ENCODE measurements around the gene TUBA3E. TPM values are rescaled to one million over a fixed set of nuclear protein-coding genes. Genes with fewer than 3 reads are reported as not detected.
A peak's percentile ranks its signal among the peaks of the same experiment; 100 is the strongest.
"Not testable (repeated sequence)": the region's sequence is repeated elsewhere in the genome, so short reads cannot be mapped to it uniquely, and the experiment has no call there.

TUBA3E gene
- total and polyA plus RNA-seq, 9 of the 15 experiments (the other 6 are each of a cell fraction or from before 2014, with no cell fraction given), result 0.09 to 0.30 (median 0.13) TPM; not detected in 3

DNA sequence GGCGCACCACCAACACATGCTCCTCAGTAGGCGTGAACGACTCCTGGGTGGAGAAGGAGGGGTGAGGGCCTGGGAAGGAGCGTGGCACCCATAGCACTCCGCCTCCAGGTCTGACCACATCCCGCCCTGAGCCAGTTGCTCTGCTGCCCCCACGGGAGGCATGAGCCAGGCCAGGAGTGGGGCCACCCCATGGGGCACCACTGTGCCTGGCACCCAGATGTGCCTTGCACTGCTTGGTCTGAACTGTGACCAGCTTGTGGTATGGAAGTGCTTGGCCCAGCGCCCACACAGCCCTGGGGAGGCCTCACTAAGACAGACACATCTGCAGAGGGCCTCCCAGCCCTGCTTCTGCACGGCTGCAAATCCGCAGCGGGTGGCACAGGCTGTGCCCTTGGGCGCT is 40.9 kb downstream of the TUBA3E start:
- H3K4me2 ChIP-seq (ENCODE audit: insufficient read depth, low read length); H3K79me2 ChIP-seq (ENCODE audit: control insufficient read depth, insufficient read depth, low read length); ATAC-seq; FAIRE-seq; in situ Hi-C loops (cut with MboI); H3K27me3 ChIP-seq (ENCODE audit: control insufficient read depth in 2 of 2, insufficient read depth in 2 of 2, low read length in 2 of 2); H3K9me1 ChIP-seq (ENCODE audit: control insufficient read depth, insufficient read depth, low read length); H2AFZ ChIP-seq (ENCODE audit: low read depth, low read length); H4K20me1 ChIP-seq (replicated peaks; ENCODE audit: control insufficient read depth, insufficient read depth, low read length); H3K4me3 ChIP-seq; BruUV-seq (replicated peaks); POLR2A ChIA-PET; H3K9me3 ChIP-seq (replicated peaks; ENCODE audit: control insufficient read depth, insufficient read depth, low read depth, low read length); CTCF ChIA-PET (ENCODE audit: low intra/inter-chr PET ratio); H3K27ac ChIP-seq (ENCODE audit: extremely low read depth, low read depth, low read length); DNase-seq (ENCODE audit: extremely low read depth in 1 of 4, low spot score in 3 of 4): not testable (repeated sequence)
- intact Hi-C loops (cut with micrococcal nuclease), result loop anchor here (2.0 kb wide), 1 partner anchor 175 kb away; no protein-coding TSS in a partner anchor
- 87% methylated on average over 9 of the region's 12 CpGs for WGBS (ENCODE audit: insufficient coverage, low coverage, missing lambda C conversion rate)
- Histone ChIP-seq H3K9ac (ENCODE audit: insufficient read depth in 1 of 2, low read depth in 2 of 2, low read length in 2 of 2) (peak overlapping the region in 1 of 2 experiments; percentile 28; a peak in 1 of 4 replicates), H3K36me3 (ENCODE audit: control insufficient read depth, insufficient read depth, low read length) (peaks cover 58% of the 10 kb centered on the region; the same call in 1 of the 3 replicates), H3K4me1 (replicated peaks in 1 of 2; ENCODE audit: control insufficient read depth in 2 of 2, insufficient read depth in 2 of 2, low read length in 2 of 2) (peaks cover 0 to 39% of the 10 kb centered on the region in 2 experiments; a peak in 3 of 5 replicates)
- TF ChIP-seq NFIC (IDR thresholded peaks at IDR 0.05) (peak; percentile 17; the same call in 1 of the 2 replicates), RBM22 (IDR thresholded peaks at IDR 0.05; ENCODE audit: low read depth, low read length, poor library complexity, severe bottlenecking) (peak; percentile 59), POLR2G (IDR thresholded peaks at IDR 0.05; ENCODE audit: low read depth, low read length) (peak; percentile 68)

DNA sequence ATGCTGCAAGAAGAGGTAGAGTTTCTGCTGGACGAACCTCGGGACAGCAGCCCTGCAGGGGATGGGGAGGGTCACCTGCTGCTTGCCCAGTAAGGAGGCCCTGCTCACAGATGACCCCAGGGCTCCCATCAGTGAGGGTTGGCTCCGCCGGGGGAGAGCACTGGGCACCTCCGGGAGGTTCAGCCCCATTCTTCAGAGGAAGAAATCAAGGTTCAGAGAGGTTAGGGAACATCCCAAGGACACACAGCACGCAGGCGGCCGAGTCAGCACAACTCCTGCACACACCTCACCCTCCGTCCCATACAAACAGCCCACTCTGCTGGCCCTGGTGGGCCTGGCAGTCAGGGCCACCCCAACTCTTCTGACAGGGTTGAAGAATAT is 41.6 kb downstream of the TUBA3E start:
- Histone ChIP-seq H3K9me1 (ENCODE audit: control insufficient read depth, insufficient read depth, low read length) (no peaks in the 10 kb centered on the region), H3K79me2 (ENCODE audit: control insufficient read depth, insufficient read depth, low read length) (no peaks in the 10 kb centered on the region), H3K4me1 (replicated peaks in 1 of 2; ENCODE audit: control insufficient read depth in 2 of 2, insufficient read depth in 2 of 2, low read length in 2 of 2) (peaks cover 0 to 32% of the 10 kb centered on the region in 2 experiments; a peak in 3 of 5 replicates), H3K27ac (ENCODE audit: extremely low read depth, low read depth, low read length) (no peak overlapping the region), H3K36me3 (ENCODE audit: control insufficient read depth, insufficient read depth, low read length) (peaks cover 64% of the 10 kb centered on the region; the same call in 1 of the 3 replicates), H3K9ac (ENCODE audit: insufficient read depth in 1 of 2, low read depth in 2 of 2, low read length in 2 of 2) (peak overlapping the region in 1 of 2 experiments; percentile 58; a peak in 1 of 4 replicates), H3K27me3 (ENCODE audit: control insufficient read depth in 2 of 2, insufficient read depth in 2 of 2, low read length in 2 of 2) (no peaks in the 10 kb centered on the region), H3K4me2 (ENCODE audit: insufficient read depth, low read length) (no peak overlapping the region), H2AFZ (ENCODE audit: low read depth, low read length) (no peak overlapping the region), H4K20me1 (replicated peaks; ENCODE audit: control insufficient read depth, insufficient read depth, low read length) (no peaks in the 10 kb centered on the region; the same call in 1 of the 2 replicates), H3K4me3 (no peak overlapping the region), H3K9me3 (replicated peaks; ENCODE audit: control insufficient read depth, insufficient read depth, low read depth, low read length) (no peaks in the 10 kb centered on the region)
- ATAC-seq (no peak), FAIRE-seq (peak; percentile 65), DNase-seq (ENCODE audit: extremely low read depth in 1 of 4, low spot score in 3 of 4) (no peak)
- ChIA-PET POLR2A (no interaction called here), CTCF (ENCODE audit: low intra/inter-chr PET ratio) (no interaction called here)
- WGBS (ENCODE audit: insufficient coverage, low coverage, missing lambda C conversion rate), result 92% methylated on average over 7 of the region's 9 CpGs
- BruUV-seq (replicated peaks), result no TSS peak
- intact Hi-C loops (cut with micrococcal nuclease) (loop anchor here (2.0 kb wide), 1 partner anchor 176 kb away; no protein-coding TSS in a partner anchor), in situ Hi-C loops (cut with MboI) (no loop called here)
- TF ChIP-seq, protein P1, sequence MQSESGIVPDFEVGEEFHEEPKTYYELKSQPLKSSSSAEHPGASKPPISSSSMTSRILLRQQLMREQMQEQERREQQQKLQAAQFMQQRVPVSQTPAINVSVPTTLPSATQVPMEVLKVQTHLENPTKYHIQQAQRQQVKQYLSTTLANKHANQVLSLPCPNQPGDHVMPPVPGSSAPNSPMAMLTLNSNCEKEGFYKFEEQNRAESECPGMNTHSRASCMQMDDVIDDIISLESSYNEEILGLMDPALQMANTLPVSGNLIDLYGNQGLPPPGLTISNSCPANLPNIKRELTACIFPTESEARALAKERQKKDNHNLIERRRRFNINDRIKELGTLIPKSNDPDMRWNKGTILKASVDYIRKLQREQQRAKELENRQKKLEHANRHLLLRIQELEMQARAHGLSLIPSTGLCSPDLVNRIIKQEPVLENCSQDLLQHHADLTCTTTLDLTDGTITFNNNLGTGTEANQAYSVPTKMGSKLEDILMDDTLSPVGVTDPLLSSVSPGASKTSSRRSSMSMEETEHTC (IDR thresholded peaks at IDR 0.05), result no peak
- TF ChIP-seq NBN (IDR thresholded peaks at IDR 0.05; ENCODE audit: low read depth) (no peak), SMARCC2 (IDR thresholded peaks at IDR 0.05; ENCODE audit: low read depth) (no peak), ZNF79 (CRISPR knock-in tag; IDR thresholded peaks at IDR 0.05; ENCODE audit: low read depth) (no peak), RBBP5 (IDR thresholded peaks at IDR 0.05; ENCODE audit: borderline replicate concordance, insufficient read depth, low read length, poor library complexity, severe bottlenecking) (no peak), ZNF121 (CRISPR knock-in tag; conservative IDR thresholded peaks at IDR 0.05) (no peak), ZKSCAN3 (CRISPR knock-in tag; IDR thresholded peaks at IDR 0.05) (no peak), SMARCA5 (IDR thresholded peaks at IDR 0.05) (peak; percentile 72), ZNF699 (CRISPR knock-in tag; IDR thresholded peaks at IDR 0.05; ENCODE audit: insufficient replicate concordance) (no peak), PRMT5 (CRISPR knock-in tag; IDR thresholded peaks at IDR 0.05) (no peak), IFI16 (CRISPR knock-in tag; IDR thresholded peaks at IDR 0.05) (no peak)
- TF ChIP-seq, protein P2, sequence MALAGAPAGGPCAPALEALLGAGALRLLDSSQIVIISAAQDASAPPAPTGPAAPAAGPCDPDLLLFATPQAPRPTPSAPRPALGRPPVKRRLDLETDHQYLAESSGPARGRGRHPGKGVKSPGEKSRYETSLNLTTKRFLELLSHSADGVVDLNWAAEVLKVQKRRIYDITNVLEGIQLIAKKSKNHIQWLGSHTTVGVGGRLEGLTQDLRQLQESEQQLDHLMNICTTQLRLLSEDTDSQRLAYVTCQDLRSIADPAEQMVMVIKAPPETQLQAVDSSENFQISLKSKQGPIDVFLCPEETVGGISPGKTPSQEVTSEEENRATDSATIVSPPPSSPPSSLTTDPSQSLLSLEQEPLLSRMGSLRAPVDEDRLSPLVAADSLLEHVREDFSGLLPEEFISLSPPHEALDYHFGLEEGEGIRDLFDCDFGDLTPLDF (CRISPR knock-in tag; IDR thresholded peaks at IDR 0.05), result no peak

Data from K562 (cell line).